GM12878 (cell line): Measurements from ENCODE around the gene TRIM45.

Source experiments
- CREM ChIP-seq: IDR thresholded peaks from 2 replicates; pipeline ENCODE4 v1.6.1; 2014; ENCODE audit warnings: antibody characterized with exemption, low read depth
- EP300 ChIP-seq, 2 experiments: fragments of 150-350 bp in 1 of 2; IDR thresholded peaks; 2 replicates each; pipeline ENCODE4 v1.6.1; 2011 to 2012; ENCODE audit warnings: low read depth in 2 of 2, low read length in 2 of 2, borderline replicate concordance in 1 of 2, improper control_type of control experiment in 1 of 2, inconsistent platforms in 1 of 2; ENCODE audit not compliant: control insufficient read depth in 1 of 2
- EZH2 ChIP-seq: IDR thresholded peaks from 2 replicates; pipeline ENCODE4 v1.6.1; 2012; ENCODE audit warnings: low read depth, mild to moderate bottlenecking, control low read depth, inconsistent platforms, low read length, borderline replicate concordance; ENCODE audit not compliant: control insufficient read depth
- RAD21 ChIP-seq: IDR thresholded peaks from 2 replicates; pipeline ENCODE4 v1.6.1; 2011; ENCODE audit warnings: mild to moderate bottlenecking, low read depth, low read length, moderate library complexity; ENCODE audit not compliant: insufficient read depth
- TCF3 ChIP-seq: IDR thresholded peaks from 2 replicates; pipeline ENCODE4 v1.6.1; 2012; ENCODE audit warnings: low read depth, mild to moderate bottlenecking, low read length, borderline replicate concordance; ENCODE audit not compliant: insufficient read depth
- ZNF274 ChIP-seq: IDR thresholded peaks from one replicate; pipeline ENCODE4 v1.8.0; 2011; ENCODE audit not compliant: insufficient read length, insufficient read depth
- TF ChIP-seq, protein P1 (sequence below): fragments of 450-650 bp; IDR thresholded peaks from 2 replicates; pipeline ENCODE4 v1.6.1; 2014; ENCODE audit warnings: mild to moderate bottlenecking
- TF ChIP-seq, protein P2 (sequence below), 3 experiments: IDR thresholded peaks in 2 of 3; conservative IDR thresholded peaks in 1 of 3; 2 replicates each; pipeline ENCODE4 v1.5.1; 2011; ENCODE audit warnings: low read depth in 3 of 3, low read length in 3 of 3, mild to moderate bottlenecking in 3 of 3, control low read depth in 2 of 3, moderate library complexity in 2 of 3, inconsistent platforms in 1 of 3, mixed read lengths in 1 of 3; ENCODE audit not compliant: control insufficient read depth in 2 of 3, insufficient read depth in 1 of 3; ENCODE audit errors: extremely low read depth in 1 of 3

DNA sequence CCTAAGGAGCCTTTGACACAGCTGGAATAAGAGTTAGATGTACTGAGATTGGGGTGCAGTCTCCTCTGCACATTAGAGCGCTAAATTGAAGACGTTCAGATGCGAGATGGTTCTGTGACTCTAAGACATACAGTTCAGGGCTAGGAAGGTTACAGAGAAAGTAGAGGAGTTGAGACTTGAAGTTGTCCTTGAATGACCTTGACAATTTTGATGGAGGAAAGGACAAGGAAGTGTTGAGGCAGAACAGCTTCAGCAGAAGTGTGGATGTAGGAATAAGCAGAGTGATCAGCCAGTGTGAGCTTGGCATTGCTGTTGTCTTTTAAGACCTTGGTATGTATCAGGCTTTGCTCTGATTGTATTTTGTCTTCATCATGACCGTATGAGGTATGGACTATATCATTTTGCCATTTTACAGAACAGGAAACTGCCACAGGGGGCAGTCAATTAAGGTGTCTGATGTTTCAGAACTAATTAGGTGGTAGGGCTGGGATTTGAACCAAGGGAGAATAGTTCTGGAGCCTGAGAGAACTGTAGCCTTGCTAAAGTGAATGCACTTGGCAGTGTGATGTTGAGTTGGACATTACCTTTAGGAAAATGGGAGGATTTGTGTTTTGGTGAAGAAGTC, 52.2 kb downstream of the TRIM45 start:
- TF ChIP-seq ZNF274 = no peak
- TF ChIP-seq, protein P1, sequence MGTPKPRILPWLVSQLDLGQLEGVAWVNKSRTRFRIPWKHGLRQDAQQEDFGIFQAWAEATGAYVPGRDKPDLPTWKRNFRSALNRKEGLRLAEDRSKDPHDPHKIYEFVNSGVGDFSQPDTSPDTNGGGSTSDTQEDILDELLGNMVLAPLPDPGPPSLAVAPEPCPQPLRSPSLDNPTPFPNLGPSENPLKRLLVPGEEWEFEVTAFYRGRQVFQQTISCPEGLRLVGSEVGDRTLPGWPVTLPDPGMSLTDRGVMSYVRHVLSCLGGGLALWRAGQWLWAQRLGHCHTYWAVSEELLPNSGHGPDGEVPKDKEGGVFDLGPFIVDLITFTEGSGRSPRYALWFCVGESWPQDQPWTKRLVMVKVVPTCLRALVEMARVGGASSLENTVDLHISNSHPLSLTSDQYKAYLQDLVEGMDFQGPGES = no peak
- no peak for TF ChIP-seq EP300 (IDR thresholded peaks at IDR 0.05; ENCODE audit: borderline replicate concordance in 1 of 2, control insufficient read depth in 1 of 2, low read depth in 2 of 2, low read length in 2 of 2)
- TF ChIP-seq RAD21 = no peak
- no peak for TF ChIP-seq CREM
- no peak for TF ChIP-seq EZH2
- TF ChIP-seq, protein P2, sequence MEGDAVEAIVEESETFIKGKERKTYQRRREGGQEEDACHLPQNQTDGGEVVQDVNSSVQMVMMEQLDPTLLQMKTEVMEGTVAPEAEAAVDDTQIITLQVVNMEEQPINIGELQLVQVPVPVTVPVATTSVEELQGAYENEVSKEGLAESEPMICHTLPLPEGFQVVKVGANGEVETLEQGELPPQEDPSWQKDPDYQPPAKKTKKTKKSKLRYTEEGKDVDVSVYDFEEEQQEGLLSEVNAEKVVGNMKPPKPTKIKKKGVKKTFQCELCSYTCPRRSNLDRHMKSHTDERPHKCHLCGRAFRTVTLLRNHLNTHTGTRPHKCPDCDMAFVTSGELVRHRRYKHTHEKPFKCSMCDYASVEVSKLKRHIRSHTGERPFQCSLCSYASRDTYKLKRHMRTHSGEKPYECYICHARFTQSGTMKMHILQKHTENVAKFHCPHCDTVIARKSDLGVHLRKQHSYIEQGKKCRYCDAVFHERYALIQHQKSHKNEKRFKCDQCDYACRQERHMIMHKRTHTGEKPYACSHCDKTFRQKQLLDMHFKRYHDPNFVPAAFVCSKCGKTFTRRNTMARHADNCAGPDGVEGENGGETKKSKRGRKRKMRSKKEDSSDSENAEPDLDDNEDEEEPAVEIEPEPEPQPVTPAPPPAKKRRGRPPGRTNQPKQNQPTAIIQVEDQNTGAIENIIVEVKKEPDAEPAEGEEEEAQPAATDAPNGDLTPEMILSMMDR (IDR thresholded peaks at IDR 0.05 in 2 of 3, conservative IDR thresholded peaks at IDR 0.05 in 1 of 3; ENCODE audit: control insufficient read depth in 2 of 3, extremely low read depth in 1 of 3, insufficient read depth in 1 of 3, low read depth in 3 of 3, low read length in 3 of 3) = peak; percentile 8 to 32 (median 31); a peak in 4 of 6 replicates
- TF ChIP-seq TCF3 = no peak
